Measurements from ENCODE around the gene GRM7. TPM values are rescaled to one million over a fixed set of nuclear protein-coding genes. Genes with fewer than 3 reads are reported as not detected.

The GRM7 gene
- total and polyA plus RNA-seq, 2 donors (not counting 1 experiment from before 2014, with no cell fraction given) = not detected

DNA sequence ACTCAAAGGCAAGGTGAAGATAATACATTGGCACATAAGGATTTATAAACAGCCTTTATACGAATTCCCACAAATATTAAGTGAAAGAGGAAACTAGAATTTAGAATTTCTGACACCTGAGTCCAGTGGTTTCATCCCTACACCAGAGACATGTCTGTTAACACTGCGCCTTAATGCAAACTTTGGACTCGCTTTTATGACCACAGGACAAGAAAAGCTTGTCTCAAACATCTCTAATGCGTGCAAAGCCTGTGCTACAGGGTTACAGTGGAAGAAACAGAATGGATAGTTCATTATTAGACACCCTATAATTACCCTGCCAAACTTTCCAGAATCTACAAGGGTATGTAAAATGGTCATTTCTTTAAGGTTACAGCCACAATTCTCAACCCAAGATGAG lies 802.9 kb downstream of the GRM7 start:
- Histone ChIP-seq H2AFZ (ENCODE audit: insufficient read depth, low read depth, low read length, poor library complexity, severe bottlenecking) (no peak overlapping the region), H3K36me3 (replicated peaks in 1 of 2; ENCODE audit: control extremely low read depth in 1 of 2, control insufficient read depth in 1 of 2, extremely low read depth in 1 of 2, insufficient read depth in 2 of 2, low read length in 1 of 2) (no peaks in the 10 kb centered on the region), H3K4me2 (replicated peaks; ENCODE audit: low read depth, low read length, poor library complexity, severe bottlenecking) (no peak overlapping the region), H4K20me1 (ENCODE audit: control insufficient read depth, insufficient read depth, low read length, poor library complexity, severe bottlenecking) (no peaks in the 10 kb centered on the region), H3K9me3 (ENCODE audit: control extremely low read depth in 1 of 3, control insufficient read depth in 2 of 3, insufficient read depth in 1 of 3, low read length in 2 of 3) (no peaks in the 10 kb centered on the region), H3K27ac (ENCODE audit: low read length in 2 of 2) (no peak overlapping the region), H3K9ac (ENCODE audit: low read length) (no peak overlapping the region), H3K4me3 (ENCODE audit: control extremely low read depth in 1 of 5, extremely low read depth in 1 of 5, insufficient read depth in 1 of 5, low read depth in 2 of 5, low read length in 4 of 5) (no peak overlapping the region), H3K4me1 (ENCODE audit: control insufficient read depth in 2 of 2, insufficient read depth in 2 of 2, low read length in 2 of 2) (no peaks in the 10 kb centered on the region), H3K79me2 (ENCODE audit: control insufficient read depth, insufficient read depth, low read length) (no peaks in the 10 kb centered on the region), H3K27me3 (replicated peaks in 1 of 4; ENCODE audit: control extremely low read depth in 1 of 4, control insufficient read depth in 3 of 4, insufficient read depth in 4 of 4, low read length in 3 of 4) (no peaks in the 10 kb centered on the region)
- ChIA-PET POLR2A (no interaction called here), CTCF (no interaction called here)
- no peak overlapping the region for H3K4me3 Mint-ChIP-seq
- WGBS (ENCODE audit: insufficient coverage) = 83% methylated on average over 1 of the region's 4 CpGs
- no peak for TF ChIP-seq EZH2 (IDR thresholded peaks at IDR 0.05; ENCODE audit: borderline replicate concordance, insufficient read depth, low read depth, low read length, poor library complexity, severe bottlenecking)
- TF ChIP-seq, protein P1, sequence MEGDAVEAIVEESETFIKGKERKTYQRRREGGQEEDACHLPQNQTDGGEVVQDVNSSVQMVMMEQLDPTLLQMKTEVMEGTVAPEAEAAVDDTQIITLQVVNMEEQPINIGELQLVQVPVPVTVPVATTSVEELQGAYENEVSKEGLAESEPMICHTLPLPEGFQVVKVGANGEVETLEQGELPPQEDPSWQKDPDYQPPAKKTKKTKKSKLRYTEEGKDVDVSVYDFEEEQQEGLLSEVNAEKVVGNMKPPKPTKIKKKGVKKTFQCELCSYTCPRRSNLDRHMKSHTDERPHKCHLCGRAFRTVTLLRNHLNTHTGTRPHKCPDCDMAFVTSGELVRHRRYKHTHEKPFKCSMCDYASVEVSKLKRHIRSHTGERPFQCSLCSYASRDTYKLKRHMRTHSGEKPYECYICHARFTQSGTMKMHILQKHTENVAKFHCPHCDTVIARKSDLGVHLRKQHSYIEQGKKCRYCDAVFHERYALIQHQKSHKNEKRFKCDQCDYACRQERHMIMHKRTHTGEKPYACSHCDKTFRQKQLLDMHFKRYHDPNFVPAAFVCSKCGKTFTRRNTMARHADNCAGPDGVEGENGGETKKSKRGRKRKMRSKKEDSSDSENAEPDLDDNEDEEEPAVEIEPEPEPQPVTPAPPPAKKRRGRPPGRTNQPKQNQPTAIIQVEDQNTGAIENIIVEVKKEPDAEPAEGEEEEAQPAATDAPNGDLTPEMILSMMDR (IDR thresholded peaks at IDR 0.05) = no peak
- intact Hi-C loops (cut with micrococcal nuclease) = no loop called here
- H3K27ac Mint-ChIP-seq = no peak overlapping the region
- ATAC-seq (ENCODE audit: low read depth) (no peak), DNase-seq (no peak)
- H3K4me1 Mint-ChIP-seq = no peaks in the 10 kb centered on the region
- no peaks in the 10 kb centered on the region for H3K27me3 Mint-ChIP-seq
- H3K9me3 Mint-ChIP-seq (ENCODE audit: insufficient read depth) = no peaks in the 10 kb centered on the region

DNA sequence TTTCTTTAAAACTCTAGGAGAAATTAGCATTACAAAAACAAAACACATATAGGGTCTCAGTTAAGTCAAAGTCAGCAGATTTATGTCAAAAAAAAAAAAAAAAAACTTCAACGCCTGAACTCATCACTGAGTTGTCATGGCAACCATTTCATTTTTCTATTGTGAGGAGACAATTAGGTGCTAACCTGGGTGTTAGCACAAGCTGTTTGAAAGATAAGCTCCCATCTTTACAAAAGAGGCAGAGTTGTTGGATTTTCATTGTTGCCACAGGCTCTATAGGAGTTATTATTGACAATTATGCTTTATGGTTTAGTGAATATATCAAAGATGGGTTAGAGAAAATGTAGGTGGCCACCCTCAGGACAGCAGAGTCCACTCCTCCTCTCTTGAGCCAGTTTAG lies 806.9 kb downstream of the GRM7 start:
- DNase-seq (no peak), ATAC-seq (ENCODE audit: low read depth) (no peak)
- Histone ChIP-seq H3K36me3 (replicated peaks in 1 of 2; ENCODE audit: control extremely low read depth in 1 of 2, control insufficient read depth in 1 of 2, extremely low read depth in 1 of 2, insufficient read depth in 2 of 2, low read length in 1 of 2) (no peaks in the 10 kb centered on the region), H3K4me2 (replicated peaks; ENCODE audit: low read depth, low read length, poor library complexity, severe bottlenecking) (no peak overlapping the region), H3K27me3 (replicated peaks in 1 of 4; ENCODE audit: control extremely low read depth in 1 of 4, control insufficient read depth in 3 of 4, insufficient read depth in 4 of 4, low read length in 3 of 4) (no peaks in the 10 kb centered on the region), H3K9ac (ENCODE audit: low read length) (no peak overlapping the region), H3K4me3 (ENCODE audit: control extremely low read depth in 1 of 5, extremely low read depth in 1 of 5, insufficient read depth in 1 of 5, low read depth in 2 of 5, low read length in 4 of 5) (no peak overlapping the region), H4K20me1 (ENCODE audit: control insufficient read depth, insufficient read depth, low read length, poor library complexity, severe bottlenecking) (no peaks in the 10 kb centered on the region), H3K79me2 (ENCODE audit: control insufficient read depth, insufficient read depth, low read length) (no peaks in the 10 kb centered on the region), H2AFZ (ENCODE audit: insufficient read depth, low read depth, low read length, poor library complexity, severe bottlenecking) (no peak overlapping the region), H3K27ac (ENCODE audit: low read length in 2 of 2) (no peak overlapping the region), H3K4me1 (ENCODE audit: control insufficient read depth in 2 of 2, insufficient read depth in 2 of 2, low read length in 2 of 2) (no peaks in the 10 kb centered on the region), H3K9me3 (ENCODE audit: control extremely low read depth in 1 of 3, control insufficient read depth in 2 of 3, insufficient read depth in 1 of 3, low read length in 2 of 3) (no peaks in the 10 kb centered on the region)
- H3K27ac Mint-ChIP-seq = no peak overlapping the region
- H3K4me3 Mint-ChIP-seq = no peak overlapping the region
- TF ChIP-seq, protein P1 (IDR thresholded peaks at IDR 0.05) = no peak
- TF ChIP-seq EZH2 (IDR thresholded peaks at IDR 0.05; ENCODE audit: borderline replicate concordance, insufficient read depth, low read depth, low read length, poor library complexity, severe bottlenecking) = no peak
- intact Hi-C loops (cut with micrococcal nuclease) = no loop called here
- H3K9me3 Mint-ChIP-seq (ENCODE audit: insufficient read depth) = peaks cover 3% of the 10 kb centered on the region
- WGBS (ENCODE audit: insufficient coverage) = no CpG with 5 or more reads among the region's 1 CpG
- CTCF ChIA-PET = no interaction called here
- no peaks in the 10 kb centered on the region for H3K4me1 Mint-ChIP-seq
- POLR2A ChIA-PET = no interaction called here
- H3K27me3 Mint-ChIP-seq = no peaks in the 10 kb centered on the region
